Thyroid gland (tissue), 4 donors: ENCODE data around the gene TELO2. TPM values are rescaled to one million over a fixed set of nuclear protein-coding genes. Genes with fewer than 3 reads are reported as not detected.

Experiments
- DNase-seq, 2 donors: peaks; one replicate each; pipeline ENCODE4 v3.0.0-alpha.2; 2019
- H3K27ac ChIP-seq, 3 donors: fragments of 200-600 bp; sonication (generic); 1 replicate in 2 of 3; 2 replicates in 1 of 3; pipeline ENCODE4 v1.5.1; 2016 to 2019; ENCODE audit warnings: mild to moderate bottlenecking in 1 of 3, moderate library complexity in 1 of 3
- H3K27me3 ChIP-seq: fragments of 200-600 bp; sonication (generic); one replicate; pipeline ENCODE4 v1.5.1; 2019
- H3K36me3 ChIP-seq, 2 donors: fragments of 200-600 bp; sonication (generic); one replicate each; pipeline ENCODE4 v1.5.1; 2016 to 2019
- H3K4me1 ChIP-seq, 2 donors: fragments of 200-600 bp; sonication (generic); one replicate each; pipeline ENCODE4 v1.5.1; 2017 to 2019
- H3K4me3 ChIP-seq, 3 donors: fragments of 200-600 bp; sonication (generic); replicated peaks in 1 of 3; 1 replicate in 2 of 3; 2 replicates in 1 of 3; pipeline ENCODE4 v1.5.1; 2016; ENCODE audit warnings: mild to moderate bottlenecking in 1 of 3
- H3K9me3 ChIP-seq: fragments of 200-600 bp; sonication (generic); one replicate; pipeline ENCODE4 v1.5.1; 2017
- CTCF ChIP-seq, 6 experiments: fragments of 200-600 bp in 3 of 6; fragments of 450-650 bp in 3 of 6; sonication (generic) in 3 of 6; IDR thresholded peaks; one replicate each; pipeline ENCODE4 v1.5.1; 2016 to 2019; ENCODE audit warnings: antibody characterized with exemption in 6 of 6, mild to moderate bottlenecking in 2 of 6, inconsistent platforms in 1 of 6, moderate library complexity in 1 of 6
- POLR2A ChIP-seq, 2 donors: fragments of 450-650 bp; IDR thresholded peaks; one replicate each; pipeline ENCODE4 v1.6.1; 2017; ENCODE audit warnings: antibody characterized with exemption in 2 of 2, mild to moderate bottlenecking in 2 of 2, moderate library complexity in 1 of 2
- WGBS, 2 donors: methylation state at CpG; one replicate each; pipeline ENCODE4 v1.1.5; 2017; 5-methylcytosine and 5-hydroxymethylcytosine counted together
- intact Hi-C: fragments of 100-400 bp; cut with DNase I; formaldehyde crosslinking; loops from one replicate; pipeline ENCODE4 v1.15.1; 2023
- total RNA-seq, 4 donors: library from RNA; depleted of rRNA; stranded (reverse); fragments of >200 nt; gene quantifications; one replicate each; pipeline ENCODE4 v1.2.3, GENCODE V29; 2016

Gene TELO2
- total RNA-seq, 4 donors from 2014 or later: 12.5 to 19.4 (median 12.8) TPM

- DNase-seq: no peak
- Histone ChIP-seq H3K4me3 (no peak overlapping the region), H3K9me3 (no peaks in the 10 kb centered on the region), H3K36me3 (peaks cover 30 to 33% of the 10 kb centered on the region in 2 donors), H3K27ac (no peak overlapping the region), H3K4me1 (no peaks in the 10 kb centered on the region), H3K27me3 (no peaks in the 10 kb centered on the region)
- TF ChIP-seq CTCF (IDR thresholded peaks at IDR 0.05): no peak
- no peak for TF ChIP-seq POLR2A (IDR thresholded peaks at IDR 0.05)
- intact Hi-C loops: no loop called here
- WGBS, 2 donors: 100% methylated on average over 1 of the region's 25 CpGs; no CpG with 5 or more reads in 1 of the 2 donors
Measured at GRCh38 chr16:1445518-1446203, 47.5 kb upstream of the TELO2 start.

- Histone ChIP-seq H3K4me1 (no peaks in the 10 kb centered on the region), H3K4me3 (no peak overlapping the region), H3K36me3 (peaks cover 33 to 42% of the 10 kb centered on the region in 2 donors), H3K9me3 (no peaks in the 10 kb centered on the region), H3K27me3 (no peaks in the 10 kb centered on the region), H3K27ac (no peak overlapping the region)
- intact Hi-C loops: no loop called here
- WGBS, 2 donors: 95% methylated on average over 18 to 24 of the region's 41 CpGs
- DNase-seq: no peak
- no peak for TF ChIP-seq CTCF (IDR thresholded peaks at IDR 0.05)
Measured at GRCh38 chr16:1446296-1447080, 46.7 kb upstream of the TELO2 start.

GRCh38 chr16:1447965-1448364 lies 45.2 kb upstream of the TELO2 start:
- no peaks in the 10 kb centered on the region for H3K27me3 ChIP-seq
- DNase-seq: no peak
- peaks cover 37 to 54% of the 10 kb centered on the region in 2 donors for H3K36me3 ChIP-seq
- no peaks in the 10 kb centered on the region for H3K9me3 ChIP-seq
- intact Hi-C loops: no loop called here
- no peak for TF ChIP-seq POLR2A (IDR thresholded peaks at IDR 0.05)
- TF ChIP-seq CTCF (IDR thresholded peaks at IDR 0.05): no peak
- WGBS, 2 donors: 91 to 94% methylated on average over 10 to 11 of the region's 11 CpGs
- no peak overlapping the region for H3K4me3 ChIP-seq
- no peak overlapping the region for H3K27ac ChIP-seq
- no peaks in the 10 kb centered on the region for H3K4me1 ChIP-seq

- H3K27me3 ChIP-seq: no peaks in the 10 kb centered on the region
- intact Hi-C loops: no loop called here
- H3K36me3 ChIP-seq: peaks cover 42 to 60% of the 10 kb centered on the region in 2 donors
- no peaks in the 10 kb centered on the region for H3K9me3 ChIP-seq
- H3K27ac ChIP-seq: no peak overlapping the region
- WGBS, 2 donors: 93% methylated on average over 3 to 20 of the region's 30 CpGs
- H3K4me3 ChIP-seq: no peak overlapping the region
- no peak for DNase-seq
- no peaks in the 10 kb centered on the region for H3K4me1 ChIP-seq
- no peak for TF ChIP-seq POLR2A (IDR thresholded peaks at IDR 0.05)
- no peak for TF ChIP-seq CTCF (IDR thresholded peaks at IDR 0.05)
Measured at GRCh38 chr16:1448536-1449116, 44.5 kb upstream of the TELO2 start.
